ENCODE data around the gene SIRT2. TPM values are rescaled to one million over a fixed set of nuclear protein-coding genes. Genes with fewer than 3 reads are reported as not detected.

The SIRT2 gene
- total and polyA plus RNA-seq, 2 of the 13 experiments (the other 11 are each of a cell fraction or from before 2014, with no cell fraction given), result 22.3 to 26.1 TPM

GRCh38 chr19:38851622-38852230 lies 47.7 kb downstream of the SIRT2 start (continued):
- TF ChIP-seq ZSCAN12 (CRISPR knock-in tag; IDR thresholded peaks at IDR 0.05) (peak; percentile 65; the same call in 1 of the 2 replicates), REST (IDR thresholded peaks at IDR 0.05; ENCODE audit: borderline replicate concordance in 1 of 2, low read depth in 1 of 2, low read length in 2 of 2) (no peak; a peak in 2 of 4 replicates), ZNF230 (CRISPR knock-in tag; IDR thresholded peaks at IDR 0.05) (no peak), ZBTB1 (CRISPR knock-in tag; IDR thresholded peaks at IDR 0.05; ENCODE audit: borderline replicate concordance) (no peak), ZNF335 (CRISPR knock-in tag; IDR thresholded peaks at IDR 0.05) (no peak), ZNF18 (CRISPR knock-in tag; IDR thresholded peaks at IDR 0.05; ENCODE audit: insufficient replicate concordance) (no peak), IRF1 (CRISPR knock-in tag; IDR thresholded peaks at IDR 0.05; ENCODE audit: low read depth) (0 out of 2 replicates have a peak, but pooled peaks have one; percentile 73), DR1 (CRISPR knock-in tag; IDR thresholded peaks at IDR 0.05) (peak; percentile 31), ZNF317 (CRISPR knock-in tag; IDR thresholded peaks at IDR 0.05) (no peak), BHLHE40 (IDR thresholded peaks at IDR 0.05; ENCODE audit: low read length) (peak; percentile 79), NFAT5 (CRISPR knock-in tag; IDR thresholded peaks at IDR 0.05) (no peak), IKZF1 (IDR thresholded peaks at IDR 0.05) (no peak), CBFB (CRISPR knock-in tag; IDR thresholded peaks at IDR 0.05) (peak; percentile 62; the same call in 1 of the 2 replicates), NPAS2 (CRISPR knock-in tag; IDR thresholded peaks at IDR 0.05; ENCODE audit: borderline replicate concordance) (no peak), ZBTB39 (CRISPR knock-in tag; IDR thresholded peaks at IDR 0.05) (no peak), FOSL2 (CRISPR knock-in tag; IDR thresholded peaks at IDR 0.05) (no peak)

All from HepG2 (cell line).